Ishikawa (cell line): ENCODE results near the gene FAM3D.

Experiments used
- CEBPB ChIP-seq: IDR thresholded peaks from 2 replicates; pipeline ENCODE4 v1.6.1; 2012
- CREB1 ChIP-seq: IDR thresholded peaks from 2 replicates; pipeline ENCODE4 v1.6.1; 2012; ENCODE audit warnings: low read depth
- EGR1 ChIP-seq: IDR thresholded peaks from 2 replicates; pipeline ENCODE4 v1.6.1; 2012
- EP300 ChIP-seq: IDR thresholded peaks from 2 replicates; pipeline ENCODE4 v1.6.1; 2012; ENCODE audit warnings: borderline replicate concordance
- FOXM1 ChIP-seq: IDR thresholded peaks from 2 replicates; pipeline ENCODE4 v1.6.1; 2012; ENCODE audit warnings: low read depth, borderline replicate concordance
- NFIC ChIP-seq: IDR thresholded peaks from 2 replicates; pipeline ENCODE4 v1.6.1; 2012
- RAD21 ChIP-seq: IDR thresholded peaks from 2 replicates; pipeline ENCODE4 v1.6.1; 2012; ENCODE audit warnings: low read depth
- REST ChIP-seq: IDR thresholded peaks from 2 replicates; pipeline ENCODE4 v1.6.1; 2012; ENCODE audit warnings: low read depth, mild to moderate bottlenecking
- TAF1 ChIP-seq: IDR thresholded peaks from 2 replicates; pipeline ENCODE4 v1.6.1; 2012; ENCODE audit warnings: low read depth, mild to moderate bottlenecking
- TCF12 ChIP-seq: IDR thresholded peaks from 2 replicates; pipeline ENCODE4 v1.6.1; 2012; ENCODE audit warnings: low read depth
- YY1 ChIP-seq: IDR thresholded peaks from 2 replicates; pipeline ENCODE4 v1.6.1; 2012; ENCODE audit warnings: low read depth
- ZBTB7A ChIP-seq: IDR thresholded peaks from 2 replicates; pipeline ENCODE4 v1.6.1; 2012; ENCODE audit warnings: low read depth
- TF ChIP-seq, protein P1 (sequence below): IDR thresholded peaks from 2 replicates; pipeline ENCODE4 v1.6.1; 2012
- TF ChIP-seq, protein P2 (sequence below): IDR thresholded peaks from 2 replicates; pipeline ENCODE4 v1.6.1; 2012

DNA sequence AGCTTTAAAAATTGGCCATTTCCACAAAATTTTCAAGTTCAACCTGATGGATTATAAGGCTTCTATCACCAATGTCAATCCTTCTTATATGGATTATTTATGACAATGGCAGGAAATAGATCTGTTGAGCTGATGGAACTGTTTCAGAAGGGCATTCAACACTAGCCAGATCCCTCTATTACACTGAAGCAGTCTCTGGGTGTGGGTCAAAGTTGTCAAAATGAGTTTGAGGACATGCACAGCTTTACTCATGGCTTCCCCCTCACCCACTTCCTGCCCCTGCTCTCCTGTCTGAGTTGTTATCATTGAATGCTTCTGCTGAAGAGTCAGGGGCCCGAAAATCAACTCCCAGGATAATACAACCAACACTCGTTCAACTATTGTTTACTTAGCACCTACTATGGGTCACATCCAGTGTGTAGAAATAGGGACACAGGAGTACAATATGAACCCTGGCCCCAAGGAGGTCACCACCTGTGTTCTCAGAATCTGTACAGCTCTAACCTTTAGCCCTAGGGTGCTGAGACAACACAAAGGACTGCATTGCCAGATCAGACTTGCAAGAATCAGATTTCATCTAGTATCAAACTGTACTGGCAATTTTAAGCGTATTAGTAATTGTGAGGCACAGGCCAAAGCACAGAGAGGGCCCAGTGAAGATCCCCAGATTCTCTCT lies 41.7 kb upstream of the FAM3D start:
- TF ChIP-seq YY1 (no peak), CEBPB (no peak), EP300 (no peak), RAD21 (no peak), ZBTB7A (no peak), REST (no peak), NFIC (no peak), CREB1 (no peak), TCF12 (no peak), EGR1 (no peak), TAF1 (no peak), FOXM1 (no peak)
- TF ChIP-seq, protein P1, sequence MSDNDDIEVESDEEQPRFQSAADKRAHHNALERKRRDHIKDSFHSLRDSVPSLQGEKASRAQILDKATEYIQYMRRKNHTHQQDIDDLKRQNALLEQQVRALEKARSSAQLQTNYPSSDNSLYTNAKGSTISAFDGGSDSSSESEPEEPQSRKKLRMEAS: no peak
- TF ChIP-seq, protein P2, sequence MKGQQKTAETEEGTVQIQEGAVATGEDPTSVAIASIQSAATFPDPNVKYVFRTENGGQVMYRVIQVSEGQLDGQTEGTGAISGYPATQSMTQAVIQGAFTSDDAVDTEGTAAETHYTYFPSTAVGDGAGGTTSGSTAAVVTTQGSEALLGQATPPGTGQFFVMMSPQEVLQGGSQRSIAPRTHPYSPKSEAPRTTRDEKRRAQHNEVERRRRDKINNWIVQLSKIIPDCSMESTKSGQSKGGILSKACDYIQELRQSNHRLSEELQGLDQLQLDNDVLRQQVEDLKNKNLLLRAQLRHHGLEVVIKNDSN: no peak
